GM10266 (cell line): Measurements from ENCODE around the gene CAMK2B.

ENCODE experiments used
- DNase-seq: peaks from one replicate; pipeline ENCODE4 v3.0.0; 2012; ENCODE audit errors: extremely low spot score
- CTCF ChIP-seq: IDR thresholded peaks from 2 replicates; pipeline ENCODE4 v1.5.1; 2012; ENCODE audit warnings: mild to moderate bottlenecking, low read depth; ENCODE audit not compliant: control insufficient read depth, insufficient read depth; ENCODE audit errors: missing control alignments

CAMK2B gene

GRCh38 chr7:44215531-44215930 is 109.9 kb downstream of the CAMK2B start:
- TF ChIP-seq CTCF, result no peak
- DNase-seq, result no peak

GRCh38 chr7:44213877-44214388 is 111.5 kb downstream of the CAMK2B start:
- DNase-seq, result no peak
- no peak for TF ChIP-seq CTCF

GRCh38 chr7:44213206-44213876 is 112.1 kb downstream of the CAMK2B start:
- no peak for TF ChIP-seq CTCF
- DNase-seq, result no peak

GRCh38 chr7:44212581-44213184 is 112.7 kb downstream of the CAMK2B start:
- TF ChIP-seq CTCF, result no peak
- no peak for DNase-seq

- no peak for TF ChIP-seq CTCF
- no peak for DNase-seq
Measured at GRCh38 chr7:44212018-44212417, 113.4 kb downstream of the CAMK2B start.

GRCh38 chr7:44211126-44211675 is 114.2 kb downstream of the CAMK2B start:
- no peak for TF ChIP-seq CTCF
- DNase-seq, result no peak

GRCh38 chr7:44210107-44210506 is 115.3 kb downstream of the CAMK2B start:
- no peak for TF ChIP-seq CTCF
- no peak for DNase-seq
